Calu3 (cell line): ENCODE data around the gene MSMO1. TPM values are rescaled to one million over a fixed set of nuclear protein-coding genes. Genes with fewer than 3 reads are reported as not detected.

Experiments used
- BruUV-seq: library from RNA; stranded (reverse); fragments of 400-500 nt; replicated peaks from 2 replicates; lab custom pipeline; 2021; lab: Mats Ljungman, UMichigan
- CTCF ChIA-PET: fragments of 300-600 bp; sonication (Branson Sonifier 250); formaldehyde crosslinking; loops from one replicate; lab custom pipeline; 2022; ENCODE audit warnings: antibody characterized with exemption; lab: Charles Lee
- DNase-seq: peaks from one replicate; pipeline ENCODE4 v3.0.0; 2022
- H3K27ac Mint-ChIP-seq: one replicate; pipeline ENCODE4 v1.8.0; 2022; ENCODE audit warnings: mixed read lengths; ENCODE audit not compliant: unreplicated experiment
- H3K27me3 Mint-ChIP-seq: one replicate; pipeline ENCODE4 v1.8.0; 2022; ENCODE audit warnings: mixed read lengths; ENCODE audit not compliant: unreplicated experiment
- H3K36me3 Mint-ChIP-seq: one replicate; pipeline ENCODE4 v1.8.0; 2022; ENCODE audit warnings: mild to moderate bottlenecking, moderate library complexity, mixed read lengths; ENCODE audit not compliant: insufficient read depth, unreplicated experiment
- H3K4me1 Mint-ChIP-seq: one replicate; pipeline ENCODE4 v1.8.0; 2022; ENCODE audit warnings: mild to moderate bottlenecking, low read depth, mixed read lengths; ENCODE audit not compliant: unreplicated experiment
- H3K4me3 Mint-ChIP-seq: one replicate; pipeline ENCODE4 v1.8.0; 2022; ENCODE audit warnings: mild to moderate bottlenecking, low read depth, moderate library complexity, mixed read lengths; ENCODE audit not compliant: unreplicated experiment
- H3K9me3 Mint-ChIP-seq: one replicate; pipeline ENCODE4 v1.8.0; 2022; ENCODE audit warnings: low read depth, mixed read lengths; ENCODE audit not compliant: unreplicated experiment
- intact Hi-C: fragments of 100-400 bp; cut with micrococcal nuclease; formaldehyde crosslinking; loops from one replicate; pipeline ENCODE4 v1.10.0; 2022; ENCODE audit not compliant: unreplicated experiment
- total RNA-seq: library from RNA; stranded (reverse); gene quantifications from 2 replicates; pipeline ENCODE4 v1.2.3, GENCODE V29; 2022
- TF ChIP-seq, protein P1 (sequence below): fragments of 200-600 bp; IDR thresholded peaks from one replicate; pipeline ENCODE4 v1.8.0; 2022; ENCODE audit warnings: antibody characterized with exemption; ENCODE audit not compliant: unreplicated experiment

Gene MSMO1
- total RNA-seq, 1 experiment from 2014 or later: 111 TPM

GRCh38 chr4:165294907-165295306 lies 32.6 kb upstream of the MSMO1 start:
- no peak for DNase-seq
- CTCF ChIA-PET: no interaction called here
- Mint-ChIP-seq H3K9me3 (no peaks in the 10 kb centered on the region), H3K36me3 (peaks cover 7% of the 10 kb centered on the region), H3K27ac (no peak overlapping the region), H3K4me3 (no peak overlapping the region), H3K27me3 (no peaks in the 10 kb centered on the region), H3K4me1 (no peaks in the 10 kb centered on the region)
- intact Hi-C loops: no loop called here
- TF ChIP-seq, protein P1, sequence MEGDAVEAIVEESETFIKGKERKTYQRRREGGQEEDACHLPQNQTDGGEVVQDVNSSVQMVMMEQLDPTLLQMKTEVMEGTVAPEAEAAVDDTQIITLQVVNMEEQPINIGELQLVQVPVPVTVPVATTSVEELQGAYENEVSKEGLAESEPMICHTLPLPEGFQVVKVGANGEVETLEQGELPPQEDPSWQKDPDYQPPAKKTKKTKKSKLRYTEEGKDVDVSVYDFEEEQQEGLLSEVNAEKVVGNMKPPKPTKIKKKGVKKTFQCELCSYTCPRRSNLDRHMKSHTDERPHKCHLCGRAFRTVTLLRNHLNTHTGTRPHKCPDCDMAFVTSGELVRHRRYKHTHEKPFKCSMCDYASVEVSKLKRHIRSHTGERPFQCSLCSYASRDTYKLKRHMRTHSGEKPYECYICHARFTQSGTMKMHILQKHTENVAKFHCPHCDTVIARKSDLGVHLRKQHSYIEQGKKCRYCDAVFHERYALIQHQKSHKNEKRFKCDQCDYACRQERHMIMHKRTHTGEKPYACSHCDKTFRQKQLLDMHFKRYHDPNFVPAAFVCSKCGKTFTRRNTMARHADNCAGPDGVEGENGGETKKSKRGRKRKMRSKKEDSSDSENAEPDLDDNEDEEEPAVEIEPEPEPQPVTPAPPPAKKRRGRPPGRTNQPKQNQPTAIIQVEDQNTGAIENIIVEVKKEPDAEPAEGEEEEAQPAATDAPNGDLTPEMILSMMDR: no peak
- no TSS peak for BruUV-seq

DNA sequence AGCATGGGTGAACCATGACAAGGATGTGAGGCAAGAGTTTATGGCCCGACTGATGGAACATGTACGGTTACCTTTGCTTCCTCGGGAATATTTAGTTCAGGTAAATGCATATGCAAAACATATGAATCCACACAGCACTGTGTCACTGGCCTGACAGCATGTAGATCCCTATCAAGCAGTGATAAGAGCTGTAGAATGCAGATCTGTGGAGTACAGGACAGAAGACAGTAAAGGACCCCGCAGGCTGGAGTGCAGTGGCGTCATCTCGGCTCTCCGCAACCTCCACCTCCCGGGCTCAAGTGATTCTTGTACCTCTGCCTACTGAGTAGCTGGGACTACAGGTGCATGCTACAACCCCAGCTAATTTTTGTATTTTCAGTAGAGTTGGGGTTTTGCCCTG lies 29.8 kb upstream of the MSMO1 start:
- no peaks in the 10 kb centered on the region for H3K9me3 Mint-ChIP-seq
- peaks cover 7% of the 10 kb centered on the region for H3K36me3 Mint-ChIP-seq
- H3K27ac Mint-ChIP-seq: no peak overlapping the region
- no peak overlapping the region for H3K4me3 Mint-ChIP-seq
- H3K4me1 Mint-ChIP-seq: peaks cover 8% of the 10 kb centered on the region
- H3K27me3 Mint-ChIP-seq: no peaks in the 10 kb centered on the region
- no peak for DNase-seq
- no TSS peak for BruUV-seq
- intact Hi-C loops: no loop called here
- TF ChIP-seq, protein P1: no peak
- CTCF ChIA-PET: no interaction called here

GRCh38 chr4:165299399-165300060 lies 27.9 kb upstream of the MSMO1 start:
- H3K27me3 Mint-ChIP-seq: no peaks in the 10 kb centered on the region
- CTCF ChIA-PET: no interaction called here
- peaks cover 7% of the 10 kb centered on the region for H3K36me3 Mint-ChIP-seq
- H3K4me3 Mint-ChIP-seq: no peak overlapping the region
- no peaks in the 10 kb centered on the region for H3K9me3 Mint-ChIP-seq
- H3K27ac Mint-ChIP-seq: no peak overlapping the region
- TF ChIP-seq, protein P1: no peak
- peaks cover 8% of the 10 kb centered on the region for H3K4me1 Mint-ChIP-seq
- no TSS peak for BruUV-seq
- DNase-seq: no peak
- intact Hi-C loops: no loop called here

GRCh38 chr4:165301833-165302232 lies 25.6 kb upstream of the MSMO1 start:
- TF ChIP-seq, protein P1: no peak
- intact Hi-C loops: no loop called here
- no TSS peak for BruUV-seq
- peak overlapping the region; percentile 25 for H3K27ac Mint-ChIP-seq
- H3K36me3 Mint-ChIP-seq: peaks cover 7% of the 10 kb centered on the region
- no peaks in the 10 kb centered on the region for H3K27me3 Mint-ChIP-seq
- no peak for DNase-seq
- peaks cover 8% of the 10 kb centered on the region for H3K4me1 Mint-ChIP-seq
- H3K4me3 Mint-ChIP-seq: peak overlapping the region; percentile 68
- H3K9me3 Mint-ChIP-seq: no peaks in the 10 kb centered on the region
- CTCF ChIA-PET: no interaction called here
